GM12875 (cell line): ENCODE data around the gene LIMA1.
"Not testable (repeated sequence)": the region's sequence is repeated elsewhere in the genome, so short reads cannot be mapped to it uniquely, and the experiment has no call there.

Experiments used
- H3K4me3 ChIP-seq: one replicate; pipeline ENCODE4 v1.5.1; 2011; ENCODE audit warnings: low read depth, low read length, control low read depth
- CTCF ChIP-seq: IDR thresholded peaks from 2 replicates; pipeline ENCODE4 v1.5.1; 2011; ENCODE audit warnings: low read depth, mild to moderate bottlenecking, control low read depth, inconsistent platforms, low read length, moderate library complexity, borderline replicate concordance; ENCODE audit not compliant: insufficient read depth

The LIMA1 gene

GRCh38 chr12:50221228-50222008 is 61.9 kb downstream of the LIMA1 start:
- H3K4me3 ChIP-seq = peak overlapping the region; percentile 63
- TF ChIP-seq CTCF = no peak

- H3K4me3 ChIP-seq = peak overlapping the region; percentile 63
Measured at GRCh38 chr12:50220363-50220995, 62.8 kb downstream of the LIMA1 start.

GRCh38 chr12:50219544-50219943 is 63.8 kb downstream of the LIMA1 start:
- TF ChIP-seq CTCF = no peak
- peak overlapping the region; percentile 27 for H3K4me3 ChIP-seq

More at GRCh38 chr12:50220363-50220995, 62.8 kb downstream of the LIMA1 start:
- TF ChIP-seq CTCF = no peak

GRCh38 chr12:50219001-50219400 is 64.3 kb downstream of the LIMA1 start:
- not testable (repeated sequence) for H3K4me3 ChIP-seq

GRCh38 chr12:50218386-50218785 is 64.9 kb downstream of the LIMA1 start:
- TF ChIP-seq CTCF = no peak
- H3K4me3 ChIP-seq = no peak overlapping the region

GRCh38 chr12:50217202-50217601 is 66.1 kb downstream of the LIMA1 start:
- H3K4me3 ChIP-seq = no peak overlapping the region
- TF ChIP-seq CTCF = no peak

GRCh38 chr12:50215033-50215432 is 68.3 kb downstream of the LIMA1 start:
- no peak overlapping the region for H3K4me3 ChIP-seq

More at GRCh38 chr12:50215033-50215432, 68.3 kb downstream of the LIMA1 start:
- TF ChIP-seq CTCF = no peak
